ENCODE measurements around the gene ZNF430. TPM values are rescaled to one million over a fixed set of nuclear protein-coding genes. Genes with fewer than 3 reads are reported as not detected.
"Not testable (repeated sequence)": the region's sequence is repeated elsewhere in the genome, so short reads cannot be mapped to it uniquely, and the experiment has no call there.

The ZNF430 gene
- total RNA-seq (1 to 10 TPM; 2.3 to 5.3 TPM), polyA plus RNA-seq (1 to 10 TPM in 1 of 2 donors, under 1 TPM in 1; 0.31 to 3.5 TPM)

- 7% methylated on average over 44 of the region's 44 CpGs for WGBS
- peak within 1 kb of the TSS; percentile 28 to 71 for H3K27ac ChIP-seq (ENCODE audit: low read depth in 1 of 2, low read length in 2 of 2)
- DNase-seq (ENCODE audit: low spot score): peak; percentile 96
- H3K9ac ChIP-seq (ENCODE audit: low read depth in 1 of 2, low read length in 2 of 2): no peak within 1 kb of the TSS
- no peak for TF ChIP-seq FOXA2 (IDR thresholded peaks at IDR 0.05)
- TF ChIP-seq TAF1 (conservative IDR thresholded peaks at IDR 0.05): peak; percentile 57
- peak; percentile 83 for TF ChIP-seq SP1 (IDR thresholded peaks at IDR 0.05)
- peak; percentile 81 for TF ChIP-seq YY1 (IDR thresholded peaks at IDR 0.05)
- TF ChIP-seq GABPA (IDR thresholded peaks at IDR 0.05 in 1 of 2, conservative IDR thresholded peaks at IDR 0.05 in 1 of 2): peak; percentile 20 to 46
- no peaks in the 10 kb centered on the region for H3K36me3 ChIP-seq (ENCODE audit: control insufficient read depth in 4 of 4, insufficient read depth in 3 of 4, low read depth in 1 of 4, low read length in 3 of 4)
- H3K4me3 ChIP-seq (ENCODE audit: low read depth in 1 of 3, low read length in 3 of 3): peak within 1 kb of the TSS; percentile 42 to 55 (median 53)
- H3K9me3 ChIP-seq (ENCODE audit: control insufficient read depth in 4 of 4, low read length in 3 of 4): peaks cover 0 to 2% (median 0%) of the 10 kb centered on the region in 4 donors
- H3K4me1 ChIP-seq (ENCODE audit: control insufficient read depth in 4 of 4, insufficient read depth in 4 of 4, low read length in 3 of 4): peaks cover 0 to 1% (median 0%) of the 10 kb centered on the region in 4 donors
- H3K27me3 ChIP-seq (ENCODE audit: control insufficient read depth in 4 of 4, insufficient read depth in 4 of 4, low read length in 3 of 4): no peaks in the 10 kb centered on the region
Measured at GRCh38 chr19:21020298-21021227, at the start of gene ZNF430. TSS of gene ZNF430 (plus strand) at chr19:21020657. CDS start at chr19:21020801, 144 bp downstream.

- not testable (repeated sequence) for H3K4me1 ChIP-seq (ENCODE audit: control insufficient read depth in 4 of 4, insufficient read depth in 4 of 4, low read length in 3 of 4); H3K27me3 ChIP-seq (ENCODE audit: control insufficient read depth in 4 of 4, insufficient read depth in 4 of 4, low read length in 3 of 4); H3K9ac ChIP-seq (ENCODE audit: low read depth in 1 of 2, low read length in 2 of 2); H3K9me3 ChIP-seq (ENCODE audit: control insufficient read depth in 4 of 4, low read length in 3 of 4); H3K4me3 ChIP-seq (ENCODE audit: low read depth in 1 of 3, low read length in 3 of 3); H3K36me3 ChIP-seq (ENCODE audit: control insufficient read depth in 4 of 4, insufficient read depth in 3 of 4, low read depth in 1 of 4, low read length in 3 of 4); H3K27ac ChIP-seq (ENCODE audit: low read depth in 1 of 2, low read length in 2 of 2); DNase-seq (ENCODE audit: low spot score)
- 86% methylated on average over 2 of the region's 2 CpGs for WGBS
Measured at GRCh38 chr19:20992788-20993187, 27.7 kb upstream of the ZNF430 start.

GRCh38 chr19:20999731-21000352 is 20.6 kb upstream of the ZNF430 start:
- WGBS: 4% methylated on average over 29 of the region's 29 CpGs
- Histone ChIP-seq H3K36me3 (ENCODE audit: control insufficient read depth in 4 of 4, insufficient read depth in 3 of 4, low read depth in 1 of 4, low read length in 3 of 4) (no peaks in the 10 kb centered on the region), H3K27me3 (ENCODE audit: control insufficient read depth in 4 of 4, insufficient read depth in 4 of 4, low read length in 3 of 4) (peaks cover 0 to 8% (median 0%) of the 10 kb centered on the region in 4 donors), H3K27ac (ENCODE audit: low read depth in 1 of 2, low read length in 2 of 2) (no peak overlapping the region), H3K9ac (ENCODE audit: low read depth in 1 of 2, low read length in 2 of 2) (no peak overlapping the region), H3K4me3 (ENCODE audit: low read depth in 1 of 3, low read length in 3 of 3) (peak overlapping the region in 2 of 3 donors; percentile 12 to 32), H3K4me1 (ENCODE audit: control insufficient read depth in 4 of 4, insufficient read depth in 4 of 4, low read length in 3 of 4) (no peaks in the 10 kb centered on the region), H3K9me3 (ENCODE audit: control insufficient read depth in 4 of 4, low read length in 3 of 4) (no peaks in the 10 kb centered on the region)
- peak; percentile 75 for DNase-seq (ENCODE audit: low spot score)
- no peak for TF ChIP-seq HNF4A (conservative IDR thresholded peaks at IDR 0.05)
- TF ChIP-seq GABPA (IDR thresholded peaks at IDR 0.05 in 1 of 2, conservative IDR thresholded peaks at IDR 0.05 in 1 of 2): no peak
- peak; percentile 56 for TF ChIP-seq SP1 (IDR thresholded peaks at IDR 0.05)
- no peak for TF ChIP-seq EGR1 (IDR thresholded peaks at IDR 0.05; ENCODE audit: low read depth in 2 of 2)
- no peak for TF ChIP-seq RXRA (IDR thresholded peaks at IDR 0.05)
- TF ChIP-seq REST (IDR thresholded peaks at IDR 0.05): no peak

GRCh38 chr19:21021238-21021637 is 781 bp downstream of the ZNF430 start:
- H3K27me3 ChIP-seq (ENCODE audit: control insufficient read depth in 4 of 4, insufficient read depth in 4 of 4, low read length in 3 of 4); H3K9ac ChIP-seq (ENCODE audit: low read depth in 1 of 2, low read length in 2 of 2); H3K36me3 ChIP-seq (ENCODE audit: control insufficient read depth in 4 of 4, insufficient read depth in 3 of 4, low read depth in 1 of 4, low read length in 3 of 4); DNase-seq (ENCODE audit: low spot score); H3K4me1 ChIP-seq (ENCODE audit: control insufficient read depth in 4 of 4, insufficient read depth in 4 of 4, low read length in 3 of 4); H3K9me3 ChIP-seq (ENCODE audit: control insufficient read depth in 4 of 4, low read length in 3 of 4); H3K27ac ChIP-seq (ENCODE audit: low read depth in 1 of 2, low read length in 2 of 2): not testable (repeated sequence)
- WGBS: 25% methylated on average over 11 of the region's 11 CpGs
- peak overlapping the region in 2 of 3 donors; percentile 42 to 53 for H3K4me3 ChIP-seq (ENCODE audit: low read depth in 1 of 3, low read length in 3 of 3)

All from liver (tissue), 9 donors.